Measurements from ENCODE around the gene WBP2NL. TPM values are rescaled to one million over a fixed set of nuclear protein-coding genes. Genes with fewer than 3 reads are reported as not detected.

The WBP2NL gene
- total RNA-seq, 1 donor from 2014 or later = not detected

- Histone ChIP-seq H3K4me1 (no peaks in the 10 kb centered on the region), H3K36me3 (peaks cover 39 to 60% of the 10 kb centered on the region in 2 donors), H3K4me3 (no peak overlapping the region), H3K27ac (no peak overlapping the region), H3K27me3 (no peaks in the 10 kb centered on the region), H3K9me3 (peaks cover 0 to 13% of the 10 kb centered on the region in 2 donors)
- no peak for DNase-seq (ENCODE audit: low spot score in 2 of 2)
- intact Hi-C loops (cut with DNase I) = no loop called here
- TF ChIP-seq CTCF (IDR thresholded peaks at IDR 0.05) = no peak
Observed at GRCh38 chr22:42060489-42060888, 61.9 kb downstream of the WBP2NL start.

GRCh38 chr22:42061041-42061440, 62.5 kb downstream of the WBP2NL start:
- no peaks in the 10 kb centered on the region for H3K27me3 ChIP-seq
- intact Hi-C loops (cut with DNase I) = no loop called here
- no peak overlapping the region for H3K27ac ChIP-seq
- DNase-seq (ENCODE audit: low spot score in 2 of 2) = no peak
- no peak overlapping the region for H3K4me3 ChIP-seq
- no peak for TF ChIP-seq CTCF (IDR thresholded peaks at IDR 0.05)
- H3K36me3 ChIP-seq = peaks cover 40 to 65% of the 10 kb centered on the region in 2 donors
- no peaks in the 10 kb centered on the region for H3K4me1 ChIP-seq
- peaks cover 0 to 13% of the 10 kb centered on the region in 2 donors for H3K9me3 ChIP-seq

GRCh38 chr22:42062506-42063170, 64.0 kb downstream of the WBP2NL start:
- H3K4me3 ChIP-seq = no peak overlapping the region
- H3K36me3 ChIP-seq = peaks cover 53 to 81% of the 10 kb centered on the region in 2 donors
- no peak for TF ChIP-seq CTCF (IDR thresholded peaks at IDR 0.05)
- no peak for DNase-seq (ENCODE audit: low spot score in 2 of 2)
- H3K4me1 ChIP-seq = no peaks in the 10 kb centered on the region
- no peaks in the 10 kb centered on the region for H3K9me3 ChIP-seq
- H3K27me3 ChIP-seq = no peaks in the 10 kb centered on the region
- no peak overlapping the region for H3K27ac ChIP-seq
- intact Hi-C loops (cut with DNase I) = no loop called here

GRCh38 chr22:42064629-42065028, 66.0 kb downstream of the WBP2NL start:
- DNase-seq (ENCODE audit: low spot score in 2 of 2) = no peak
- H3K36me3 ChIP-seq = peaks cover 48 to 70% of the 10 kb centered on the region in 2 donors
- no peaks in the 10 kb centered on the region for H3K9me3 ChIP-seq
- no peak overlapping the region for H3K27ac ChIP-seq
- H3K4me3 ChIP-seq = no peak overlapping the region
- peaks cover 0 to under 1% of the 10 kb centered on the region in 2 donors for H3K4me1 ChIP-seq
- H3K27me3 ChIP-seq = no peaks in the 10 kb centered on the region
- intact Hi-C loops (cut with DNase I) = no loop called here
- no peak for TF ChIP-seq CTCF (IDR thresholded peaks at IDR 0.05)

GRCh38 chr22:42065438-42066125, 67.0 kb downstream of the WBP2NL start:
- Histone ChIP-seq H3K4me3 (no peak overlapping the region), H3K4me1 (peaks cover 0 to 7% of the 10 kb centered on the region in 2 donors), H3K27ac (no peak overlapping the region), H3K9me3 (no peaks in the 10 kb centered on the region), H3K27me3 (no peaks in the 10 kb centered on the region), H3K36me3 (peaks cover 38 to 61% of the 10 kb centered on the region in 2 donors)
- intact Hi-C loops (cut with DNase I) = no loop called here
- no peak for DNase-seq (ENCODE audit: low spot score in 2 of 2)
- no peak for TF ChIP-seq CTCF (IDR thresholded peaks at IDR 0.05)

All from ascending aorta (tissue), 2 donors.